H9 (cell line): Measurements from ENCODE around the gene ZBTB20. TPM values are rescaled to one million over a fixed set of nuclear protein-coding genes. Genes with fewer than 3 reads are reported as not detected.

ENCODE experiments used
- DNase-seq: peaks from one replicate; pipeline ENCODE4 v3.0.0-alpha.2; 2017
- H2AFZ ChIP-seq: one replicate; pipeline ENCODE4 v1.6.1; 2013; ENCODE audit warnings: mild to moderate bottlenecking, low read length, control low read depth, moderate library complexity
- H2AK5ac ChIP-seq: 2 replicates; pipeline ENCODE4 v1.6.1; 2013; ENCODE audit warnings: low read length, control low read depth, mixed read lengths; ENCODE audit not compliant: insufficient read length
- H2BK120ac ChIP-seq: one replicate; pipeline ENCODE4 v1.6.1; 2013; ENCODE audit warnings: low read depth, mild to moderate bottlenecking, low read length, control low read depth, inconsistent platforms; ENCODE audit not compliant: poor library complexity, severe bottlenecking
- H2BK12ac ChIP-seq: 2 replicates; pipeline ENCODE4 v1.6.1; 2013; ENCODE audit warnings: low read length, control low read depth, mixed read lengths, low read depth; ENCODE audit not compliant: insufficient read length
- H2BK15ac ChIP-seq: 2 replicates; pipeline ENCODE4 v1.6.1; 2013; ENCODE audit warnings: low read depth, low read length, control low read depth
- H2BK20ac ChIP-seq: one replicate; pipeline ENCODE4 v1.6.1; 2013; ENCODE audit warnings: low read depth, mild to moderate bottlenecking, low read length, control low read depth, inconsistent platforms; ENCODE audit not compliant: poor library complexity, severe bottlenecking
- H2BK5ac ChIP-seq: 2 replicates; pipeline ENCODE4 v1.6.1; 2013; ENCODE audit warnings: low read length, control low read depth, mixed read lengths; ENCODE audit not compliant: insufficient read length
- H3K14ac ChIP-seq: 2 replicates; pipeline ENCODE4 v1.6.1; 2013; ENCODE audit warnings: low read length, control low read depth; ENCODE audit not compliant: insufficient read depth
- H3K18ac ChIP-seq: 2 replicates; pipeline ENCODE4 v1.6.1; 2013; ENCODE audit warnings: low read depth, mild to moderate bottlenecking, mixed read lengths, low read length, control low read depth; ENCODE audit not compliant: insufficient read length
- H3K23ac ChIP-seq: 2 replicates; pipeline ENCODE4 v1.6.1; 2013; ENCODE audit warnings: low read length, control low read depth, mixed read lengths, low read depth; ENCODE audit not compliant: insufficient read length
- H3K23me2 ChIP-seq: 2 replicates; pipeline ENCODE4 v1.6.1; 2013; ENCODE audit warnings: low read depth, mild to moderate bottlenecking, mixed read lengths, low read length, control low read depth; ENCODE audit not compliant: insufficient read length, poor library complexity, severe bottlenecking
- H3K27ac ChIP-seq: 2 replicates; pipeline ENCODE4 v1.5.1; 2013; ENCODE audit warnings: low read length, control low read depth, mixed read lengths, low read depth; ENCODE audit not compliant: insufficient read length
- H3K27me3 ChIP-seq: 2 replicates; pipeline ENCODE4 v1.6.1; 2013; ENCODE audit warnings: low read length, control low read depth, inconsistent platforms; ENCODE audit not compliant: insufficient read depth
- H3K4ac ChIP-seq: 2 replicates; pipeline ENCODE4 v1.6.1; 2013; ENCODE audit warnings: low read depth, mild to moderate bottlenecking, control low read depth, inconsistent platforms, low read length, moderate library complexity
- H3K4me1 ChIP-seq: 2 replicates; pipeline ENCODE4 v1.6.1; 2013; ENCODE audit warnings: low read length, control low read depth, inconsistent platforms; ENCODE audit not compliant: insufficient read depth
- H3K4me2 ChIP-seq: 2 replicates; pipeline ENCODE4 v1.6.1; 2013; ENCODE audit warnings: low read length, control low read depth, mixed read lengths; ENCODE audit not compliant: insufficient read length, insufficient read depth
- H3K56ac ChIP-seq: 2 replicates; pipeline ENCODE4 v1.6.1; 2013; ENCODE audit warnings: low read depth, mild to moderate bottlenecking, mixed read lengths, low read length, control low read depth; ENCODE audit not compliant: insufficient read length
- H3K79me1 ChIP-seq: 2 replicates; pipeline ENCODE4 v1.6.1; 2013; ENCODE audit warnings: low read depth, mild to moderate bottlenecking, moderate library complexity, low read length, control low read depth, inconsistent platforms; ENCODE audit not compliant: insufficient read depth, poor library complexity, severe bottlenecking
- H3K79me2 ChIP-seq: 2 replicates; pipeline ENCODE4 v1.6.1; 2013; ENCODE audit warnings: low read length, control low read depth, inconsistent platforms; ENCODE audit not compliant: insufficient read depth
- H3K9ac ChIP-seq: 2 replicates; pipeline ENCODE4 v1.6.1; 2013; ENCODE audit warnings: low read length, control low read depth, mixed read lengths; ENCODE audit not compliant: insufficient read length; ENCODE audit errors: extremely low read depth
- H3K9me3 ChIP-seq: one replicate; pipeline ENCODE4 v1.6.1; 2013; ENCODE audit warnings: low read depth, low read length, inconsistent platforms; ENCODE audit not compliant: control insufficient read depth
- H3T11ph ChIP-seq: one replicate; pipeline ENCODE4 v1.6.1; 2013; ENCODE audit warnings: mild to moderate bottlenecking, low read length, control low read depth, inconsistent platforms
- H4K20me1 ChIP-seq: one replicate; pipeline ENCODE4 v1.6.1; 2013; ENCODE audit not compliant: control insufficient read depth, insufficient read length, insufficient read depth
- H4K5ac ChIP-seq: 2 replicates; pipeline ENCODE4 v1.6.1; 2013; ENCODE audit warnings: low read depth, mild to moderate bottlenecking, mixed read lengths, low read length, control low read depth; ENCODE audit not compliant: insufficient read length
- H4K8ac ChIP-seq: replicated peaks from 2 replicates; pipeline ENCODE4 v1.6.1; 2013; ENCODE audit warnings: low read length, control low read depth, mixed read lengths, low read depth; ENCODE audit not compliant: insufficient read length
- H4K91ac ChIP-seq: 2 replicates; pipeline ENCODE4 v1.6.1; 2013; ENCODE audit warnings: low read depth, mild to moderate bottlenecking, moderate library complexity, mixed read lengths, low read length, control low read depth; ENCODE audit not compliant: insufficient read length
- H3K27ac Mint-ChIP-seq, 3 experiments: 2 replicates in 2 of 3; 3 replicates in 1 of 3; pipeline ENCODE4 v1.8.0; 2020 to 2021; ENCODE audit warnings: mixed read lengths in 3 of 3, mild to moderate bottlenecking in 1 of 3, moderate library complexity in 1 of 3
- H3K27me3 Mint-ChIP-seq: 2 replicates; pipeline ENCODE4 v1.8.0; 2021; ENCODE audit warnings: low read depth, mild to moderate bottlenecking, moderate library complexity, mixed read lengths
- H3K36me3 Mint-ChIP-seq, 3 experiments: 2 replicates in 2 of 3; 3 replicates in 1 of 3; pipeline ENCODE4 v1.8.0; 2020 to 2021; ENCODE audit warnings: low read depth in 3 of 3, mixed read lengths in 3 of 3; ENCODE audit not compliant: insufficient read depth in 1 of 3
- H3K4me1 Mint-ChIP-seq, 2 experiments: 2 replicates each; pipeline ENCODE4 v1.8.0; 2020; ENCODE audit warnings: mixed read lengths in 2 of 2
- H3K4me3 Mint-ChIP-seq, 2 experiments: 2 replicates in 1 of 2; 3 replicates in 1 of 2; pipeline ENCODE4 v1.8.0; 2020 to 2021; ENCODE audit warnings: mild to moderate bottlenecking in 2 of 2, mixed read lengths in 2 of 2, moderate library complexity in 1 of 2
- H3K9me3 Mint-ChIP-seq, 2 experiments: 2 replicates in 1 of 2; 3 replicates in 1 of 2; pipeline ENCODE4 v1.8.0; 2020; ENCODE audit warnings: mild to moderate bottlenecking in 2 of 2, mixed read lengths in 2 of 2, moderate library complexity in 1 of 2
- WGBS: extraction: QIAGEN DNeasy Blood & Tissue Kit; methylation state at CpG from one replicate; pipeline ENCODE4 v1.1.7; 2013; ENCODE audit warnings: missing lambda C conversion rate, low lambda C conversion rate, mixed read lengths; ENCODE audit not compliant: insufficient read length; ENCODE audit errors: extremely low coverage; 5-methylcytosine and 5-hydroxymethylcytosine counted together
- total RNA-seq: library from RNA; stranded (reverse); gene quantifications from 2 replicates; pipeline ENCODE4 v1.2.1, GENCODE V29; 2021
- TF ChIP-seq, protein P1 (sequence below): fragments of 200-600 bp; sonication (generic); conservative IDR thresholded peaks from 3 replicates; pipeline ENCODE4 v1.8.0; 2021; ENCODE audit warnings: antibody characterized with exemption, mild to moderate bottlenecking

ZBTB20 gene
- total RNA-seq, 1 experiment from 2014 or later: 0.70 TPM

DNA sequence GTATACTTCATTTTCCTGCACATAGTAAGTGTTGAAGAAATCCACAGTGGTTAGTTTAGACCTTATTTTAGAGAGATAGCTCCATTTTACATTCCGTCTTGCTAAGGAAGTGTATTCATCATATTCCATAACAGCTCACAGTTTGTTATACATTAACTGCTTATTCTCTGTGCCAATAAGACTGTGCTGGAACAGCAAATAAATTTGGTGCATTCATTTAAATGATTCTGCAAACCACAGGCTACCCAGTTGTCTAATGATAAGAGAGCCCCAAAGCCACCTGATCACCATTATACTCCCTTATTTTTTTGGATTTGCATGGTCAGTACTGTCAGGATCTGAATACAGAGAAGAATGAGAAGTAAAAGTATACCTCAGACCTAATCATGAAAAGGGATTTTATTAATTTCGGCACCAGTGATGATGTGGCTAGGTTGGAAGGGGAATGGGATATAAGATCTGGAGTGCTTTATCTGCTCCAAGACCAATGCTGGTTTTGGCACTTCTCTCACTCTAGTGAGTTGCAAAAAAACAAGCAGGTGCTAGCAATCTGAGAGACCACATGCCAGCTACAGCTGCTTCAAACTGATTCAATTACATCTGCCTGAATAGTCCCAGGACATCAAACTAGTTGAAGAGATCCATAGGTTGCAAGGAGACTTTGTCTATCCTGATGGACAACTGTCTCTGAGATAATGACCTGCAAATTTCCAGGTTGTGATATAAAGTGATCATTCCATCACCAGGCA is 254.8 kb downstream of the ZBTB20 start:
- TF ChIP-seq, protein P1, sequence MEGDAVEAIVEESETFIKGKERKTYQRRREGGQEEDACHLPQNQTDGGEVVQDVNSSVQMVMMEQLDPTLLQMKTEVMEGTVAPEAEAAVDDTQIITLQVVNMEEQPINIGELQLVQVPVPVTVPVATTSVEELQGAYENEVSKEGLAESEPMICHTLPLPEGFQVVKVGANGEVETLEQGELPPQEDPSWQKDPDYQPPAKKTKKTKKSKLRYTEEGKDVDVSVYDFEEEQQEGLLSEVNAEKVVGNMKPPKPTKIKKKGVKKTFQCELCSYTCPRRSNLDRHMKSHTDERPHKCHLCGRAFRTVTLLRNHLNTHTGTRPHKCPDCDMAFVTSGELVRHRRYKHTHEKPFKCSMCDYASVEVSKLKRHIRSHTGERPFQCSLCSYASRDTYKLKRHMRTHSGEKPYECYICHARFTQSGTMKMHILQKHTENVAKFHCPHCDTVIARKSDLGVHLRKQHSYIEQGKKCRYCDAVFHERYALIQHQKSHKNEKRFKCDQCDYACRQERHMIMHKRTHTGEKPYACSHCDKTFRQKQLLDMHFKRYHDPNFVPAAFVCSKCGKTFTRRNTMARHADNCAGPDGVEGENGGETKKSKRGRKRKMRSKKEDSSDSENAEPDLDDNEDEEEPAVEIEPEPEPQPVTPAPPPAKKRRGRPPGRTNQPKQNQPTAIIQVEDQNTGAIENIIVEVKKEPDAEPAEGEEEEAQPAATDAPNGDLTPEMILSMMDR: no peak
- H4K91ac ChIP-seq: no peak overlapping the region
- no peak overlapping the region for H2AK5ac ChIP-seq
- H2BK5ac ChIP-seq: no peak overlapping the region
- H3K36me3 Mint-ChIP-seq: no peaks in the 10 kb centered on the region
- WGBS: no CpG with 5 or more reads among the region's 2 CpGs
- H2BK15ac ChIP-seq: no peak overlapping the region
- H3K4me2 ChIP-seq: no peak overlapping the region
- H2BK120ac ChIP-seq: no peak overlapping the region
- no peak overlapping the region for H3K23ac ChIP-seq
- no peaks in the 10 kb centered on the region for H3K4me1 ChIP-seq
- H3K23me2 ChIP-seq: no peaks in the 10 kb centered on the region
- no peak overlapping the region for H3K4me3 Mint-ChIP-seq
- H3K27ac ChIP-seq: no peak overlapping the region
- H3K4me1 Mint-ChIP-seq: peaks cover 4 to 5% of the 10 kb centered on the region in 2 experiments; a peak in 3 of 4 replicates
- H3K14ac ChIP-seq: no peak overlapping the region
- no peak overlapping the region for H3K9ac ChIP-seq
- H3K9me3 ChIP-seq: no peaks in the 10 kb centered on the region
- H2BK20ac ChIP-seq: no peak overlapping the region
- H4K20me1 ChIP-seq: no peaks in the 10 kb centered on the region
- H3T11ph ChIP-seq: no peak overlapping the region
- DNase-seq: no peak
- no peak overlapping the region for H4K8ac ChIP-seq
- no peak overlapping the region for H3K56ac ChIP-seq
- no peaks in the 10 kb centered on the region for H3K79me2 ChIP-seq
- no peak overlapping the region for H3K27ac Mint-ChIP-seq
- H3K4ac ChIP-seq: no peak overlapping the region
- H3K27me3 Mint-ChIP-seq: no peaks in the 10 kb centered on the region; the same call in 1 of the 2 replicates
- no peaks in the 10 kb centered on the region for H3K27me3 ChIP-seq
- no peak overlapping the region for H4K5ac ChIP-seq
- no peaks in the 10 kb centered on the region for H3K79me1 ChIP-seq
- no peaks in the 10 kb centered on the region for H3K9me3 Mint-ChIP-seq
- H3K18ac ChIP-seq: no peak overlapping the region
- no peak overlapping the region for H2AFZ ChIP-seq
- no peak overlapping the region for H2BK12ac ChIP-seq
